ENCODE measurements around the gene NUP133. TPM values are rescaled to one million over a fixed set of nuclear protein-coding genes. Genes with fewer than 3 reads are reported as not detected.

NUP133 gene
- total RNA-seq, 1 experiment from 2014 or later: 55.8 TPM

GRCh38 chr1:229452956-229453801 lies 55.0 kb downstream of the NUP133 start:
- DNase-seq (ENCODE audit: low read depth): no peak

- no peak for DNase-seq (ENCODE audit: low read depth)
Measured at GRCh38 chr1:229448845-229449244, 59.3 kb downstream of the NUP133 start.

- no peak for DNase-seq (ENCODE audit: low read depth)
Measured at GRCh38 chr1:229448354-229448753, 59.8 kb downstream of the NUP133 start.

- no peak for DNase-seq (ENCODE audit: low read depth)
Measured at GRCh38 chr1:229447809-229448252, 60.3 kb downstream of the NUP133 start.

- DNase-seq (ENCODE audit: low read depth): no peak
Measured at GRCh38 chr1:229445828-229446227, 62.3 kb downstream of the NUP133 start.

- peak; percentile 70 for DNase-seq (ENCODE audit: low read depth)
Measured at GRCh38 chr1:229440851-229441537, 67.1 kb downstream of the NUP133 start.

- DNase-seq (ENCODE audit: low read depth): no peak
Measured at GRCh38 chr1:229438021-229438420, 70.1 kb downstream of the NUP133 start.

GRCh38 chr1:229437443-229437842 lies 70.7 kb downstream of the NUP133 start:
- no peak for DNase-seq (ENCODE audit: low read depth)

GRCh38 chr1:229436201-229436600 lies 71.9 kb downstream of the NUP133 start:
- DNase-seq (ENCODE audit: low read depth): no peak

GRCh38 chr1:229434641-229435051 lies 73.5 kb downstream of the NUP133 start:
- DNase-seq (ENCODE audit: low read depth): no peak

GRCh38 chr1:229434005-229434640 lies 74.0 kb downstream of the NUP133 start, which contains the start of gene ACTA1:
Gene ACTA1 (minus strand): TSS chr1:229434094. CDS start chr1:229433115, 979 bp downstream.
- no peak for DNase-seq (ENCODE audit: low read depth)

GRCh38 chr1:229433364-229434004 lies 74.7 kb downstream of the NUP133 start:
- no peak for DNase-seq (ENCODE audit: low read depth)

- DNase-seq (ENCODE audit: low read depth): no peak
Measured at GRCh38 chr1:229432905-229433304, 75.2 kb downstream of the NUP133 start.

GRCh38 chr1:229432116-229432461 lies 76.1 kb downstream of the NUP133 start:
- DNase-seq (ENCODE audit: low read depth): no peak

GRCh38 chr1:229431284-229432115 lies 76.6 kb downstream of the NUP133 start:
- DNase-seq (ENCODE audit: low read depth): no peak

- DNase-seq (ENCODE audit: low read depth): peak; percentile 67
Measured at GRCh38 chr1:229430761-229431283, 77.3 kb downstream of the NUP133 start.

- no peak for DNase-seq (ENCODE audit: low read depth)
Measured at GRCh38 chr1:229428256-229428655, 79.9 kb downstream of the NUP133 start.

- no peak for DNase-seq (ENCODE audit: low read depth)
Measured at GRCh38 chr1:229427572-229427971, 80.6 kb downstream of the NUP133 start.

- no peak for DNase-seq (ENCODE audit: low read depth)
Measured at GRCh38 chr1:229425564-229426159, 82.5 kb downstream of the NUP133 start.

- DNase-seq (ENCODE audit: low read depth): no peak
Measured at GRCh38 chr1:229420765-229421164, 87.4 kb downstream of the NUP133 start.
